CD1c-positive myeloid dendritic cell (primary cell): ENCODE data around the gene ATG10.
"Not testable (repeated sequence)": the region's sequence is repeated elsewhere in the genome, so short reads cannot be mapped to it uniquely, and the experiment has no call there.

ENCODE experiments used
- DNase-seq: peaks from one replicate; pipeline ENCODE4 v3.0.0-alpha.2; 2016; ENCODE audit errors: extremely low spot score

The ATG10 gene

GRCh38 chr5:81971712-81972491 is at the start of gene ATG10:
Gene ATG10, plus strand, starts transcription at chr5:81972023. Its CDS starts 15,548 bp downstream, at chr5:81987571.
- peak; percentile 96 for DNase-seq

DNA sequence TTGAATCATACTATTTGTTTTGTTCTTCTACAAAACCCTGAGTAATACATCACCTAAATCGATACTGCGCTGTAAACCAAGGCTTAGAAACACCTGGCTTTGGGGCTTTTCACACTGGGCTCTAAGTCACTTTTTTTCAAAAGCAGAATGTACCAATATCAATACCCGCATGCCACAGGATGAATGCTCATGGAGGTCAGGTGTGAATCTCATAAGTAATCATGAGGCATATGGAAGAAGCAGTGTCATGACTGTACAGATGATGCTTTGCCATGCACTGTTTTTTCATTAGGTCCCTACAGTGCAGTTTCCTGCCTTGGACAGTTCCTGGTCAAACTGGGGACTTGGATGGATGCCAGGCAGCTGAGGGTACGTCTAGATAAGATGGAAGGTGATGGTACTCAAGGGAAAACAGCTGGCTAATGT is 49.0 kb upstream of the ATG10 start:
- no peak for DNase-seq

DNA sequence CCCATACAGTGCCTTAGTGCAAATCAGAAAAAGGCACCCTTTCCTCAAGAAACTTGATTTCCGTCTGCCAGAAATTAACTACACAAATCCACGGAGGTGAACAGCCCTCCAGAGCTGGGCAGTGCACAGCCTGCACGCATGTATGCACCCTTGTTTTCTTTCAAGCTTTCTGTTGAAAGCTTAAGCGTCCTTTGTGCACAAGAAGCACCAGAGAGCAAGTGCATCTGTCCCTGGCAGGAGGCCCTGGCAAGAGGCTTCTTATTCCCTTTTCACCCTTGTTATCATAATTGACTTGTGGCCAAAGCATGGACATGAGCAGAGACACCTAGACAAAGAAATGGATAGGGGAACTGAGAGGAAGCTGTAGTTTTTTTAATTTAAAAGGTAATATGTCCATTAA is 47.4 kb upstream of the ATG10 start:
- DNase-seq, result no peak

- DNase-seq, result no peak
These were observed 46.8 kb upstream of the ATG10 start for GRCh38 chr5:81925009-81925408.

DNA sequence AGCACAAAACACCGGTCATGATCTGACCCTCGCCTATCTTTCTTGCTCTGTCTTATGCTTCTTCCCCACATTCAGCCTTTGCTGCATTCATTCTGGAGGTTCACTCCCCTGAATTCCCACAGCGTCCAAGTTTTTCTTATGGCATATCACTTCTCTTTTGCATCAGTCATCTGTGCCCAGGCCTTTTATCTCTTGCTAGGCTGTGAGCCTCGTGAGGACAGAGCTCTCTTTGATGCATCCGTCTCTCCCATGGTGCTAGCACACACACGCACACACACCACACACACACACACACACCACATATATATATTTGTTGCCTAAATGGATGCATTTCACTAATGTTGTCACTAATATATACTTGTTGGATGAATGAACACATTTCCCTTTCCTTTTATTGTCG is 45.8 kb upstream of the ATG10 start:
- no peak for DNase-seq

DNA sequence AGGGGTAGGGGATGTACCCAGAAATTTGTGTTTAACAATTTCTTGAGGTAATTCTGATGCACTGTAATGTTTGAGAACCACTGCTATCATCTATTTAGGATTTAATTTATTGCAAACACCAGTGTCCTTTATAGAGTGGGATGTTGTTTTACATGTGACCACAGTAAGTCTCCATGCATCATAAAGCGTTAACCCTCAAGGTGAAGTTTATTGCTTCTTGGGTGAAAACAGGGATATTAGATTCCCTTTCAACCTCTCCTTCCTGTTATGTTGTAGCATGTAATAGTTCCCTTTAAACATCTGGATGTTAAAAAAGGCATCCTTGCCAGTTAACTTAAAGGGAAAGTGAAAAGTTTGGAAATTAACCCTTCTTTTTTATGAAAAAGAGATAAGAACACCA is 35.8 kb upstream of the ATG10 start:
- no peak for DNase-seq

GRCh38 chr5:81936750-81937149 is 35.1 kb upstream of the ATG10 start:
- DNase-seq, result no peak

DNA sequence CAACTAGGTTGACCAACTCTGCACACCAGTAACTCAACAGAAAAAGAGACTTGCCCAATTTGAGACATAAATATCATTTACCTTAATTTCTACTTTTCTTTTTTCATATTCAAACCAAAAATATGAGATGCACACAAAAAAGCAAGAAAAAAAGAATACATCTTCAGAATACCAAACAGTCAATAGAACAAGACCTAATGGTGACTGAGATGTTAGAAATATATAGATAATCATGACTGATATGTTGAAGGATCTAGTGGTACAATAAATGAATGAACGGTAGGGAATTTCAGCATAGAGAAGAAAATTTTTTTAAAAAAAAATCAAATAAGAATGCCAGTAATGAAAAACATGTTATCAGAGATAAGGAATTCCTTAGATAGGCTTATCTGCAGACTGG is 29.1 kb upstream of the ATG10 start:
- DNase-seq, result no peak

DNA sequence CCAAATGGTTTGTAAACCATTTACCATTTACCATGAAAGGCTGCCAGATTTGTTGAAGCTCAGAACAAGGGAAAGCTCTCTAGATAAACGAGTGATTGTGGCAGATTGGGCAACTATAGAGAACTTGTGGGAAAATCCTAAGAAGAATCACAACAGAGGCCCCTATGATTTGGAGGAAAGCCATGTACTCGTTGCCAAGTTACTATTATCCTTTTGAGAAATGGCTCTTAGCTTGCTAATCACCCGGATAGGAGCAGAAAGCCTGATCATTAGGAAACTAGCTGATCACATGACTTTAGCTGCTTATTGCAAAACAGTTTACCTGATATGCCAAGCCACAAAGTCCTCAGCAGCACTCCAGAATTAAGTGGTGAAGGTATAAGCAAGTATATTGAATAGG is 23.5 kb upstream of the ATG10 start:
- no peak for DNase-seq

DNA sequence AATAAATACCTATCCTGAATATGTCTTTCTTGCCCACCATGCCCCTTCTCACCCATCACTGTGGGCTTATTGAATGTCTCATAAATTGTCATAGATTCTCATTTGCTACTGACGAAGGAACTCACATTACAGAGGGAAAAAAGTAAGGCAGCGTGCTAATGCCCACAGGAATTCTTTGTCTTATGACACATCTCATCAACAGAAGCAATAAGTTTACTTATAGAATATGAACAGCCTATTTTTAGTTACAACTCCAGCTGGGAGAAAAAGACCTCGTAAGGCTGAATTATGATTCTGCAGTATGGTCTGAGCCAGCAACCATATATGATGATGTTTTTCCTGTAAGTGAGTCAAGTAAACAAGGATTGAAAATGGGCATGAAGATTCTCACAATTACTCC is 22.4 kb upstream of the ATG10 start:
- DNase-seq, result no peak

DNA sequence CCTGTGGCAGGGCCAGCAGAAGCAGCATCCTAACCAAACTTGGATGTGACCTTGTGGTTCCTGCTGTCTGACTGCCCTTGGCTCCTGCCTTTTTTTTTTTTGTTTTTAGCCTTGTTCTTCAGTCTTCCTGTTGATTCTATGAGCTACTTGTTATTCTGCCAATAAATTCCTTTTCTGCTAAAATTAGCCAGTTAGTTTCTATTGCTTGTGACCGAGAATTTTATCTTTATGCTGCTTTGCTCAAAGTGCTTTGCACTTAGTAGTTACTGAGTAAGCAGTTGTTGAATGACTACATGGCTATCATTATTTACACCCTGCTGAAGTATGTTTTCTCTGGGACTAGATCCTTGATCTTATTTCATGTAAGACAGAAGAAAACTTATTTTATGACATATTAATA is 20.8 kb upstream of the ATG10 start:
- no peak for DNase-seq

DNA sequence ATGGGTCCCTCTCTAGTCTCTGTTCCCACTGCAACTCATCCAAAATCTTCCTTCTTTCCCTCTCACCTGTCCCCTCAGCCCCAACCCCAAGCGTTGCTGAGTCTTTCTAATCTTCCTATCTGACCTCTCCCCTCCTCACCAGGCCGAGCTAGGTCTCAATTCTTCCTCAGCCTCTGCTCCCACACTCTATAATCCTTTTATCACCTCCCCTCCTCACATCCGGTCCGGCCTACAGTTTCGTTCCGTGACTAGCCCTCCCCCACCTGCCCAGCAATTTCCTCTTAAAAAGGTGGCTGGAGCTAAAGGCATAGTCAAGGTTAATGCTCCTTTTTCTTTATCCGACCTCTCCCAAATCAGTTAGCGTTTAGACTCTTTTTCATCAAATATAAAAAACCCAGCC is 17.0 kb upstream of the ATG10 start:
- not testable (repeated sequence) for DNase-seq

DNA sequence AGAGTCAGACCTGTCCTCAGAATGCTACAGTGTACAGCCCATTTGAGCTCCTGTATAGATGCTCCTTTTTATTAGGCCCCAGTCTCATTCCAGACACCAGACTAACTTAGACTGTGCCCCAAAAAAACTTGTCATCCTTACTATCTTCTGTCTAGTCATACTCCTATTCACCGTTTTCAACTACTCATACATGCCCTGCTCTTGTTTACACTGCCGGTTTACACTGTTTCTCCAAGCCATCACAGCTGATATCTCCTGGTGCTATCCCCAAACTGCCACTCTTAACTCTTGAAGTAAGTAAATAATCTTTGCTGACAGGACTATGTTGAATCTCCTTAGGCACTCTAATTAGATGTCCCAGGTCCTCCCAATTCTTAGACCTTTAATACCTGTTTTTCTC is 13.7 kb upstream of the ATG10 start:
- DNase-seq, result not testable (repeated sequence)

DNA sequence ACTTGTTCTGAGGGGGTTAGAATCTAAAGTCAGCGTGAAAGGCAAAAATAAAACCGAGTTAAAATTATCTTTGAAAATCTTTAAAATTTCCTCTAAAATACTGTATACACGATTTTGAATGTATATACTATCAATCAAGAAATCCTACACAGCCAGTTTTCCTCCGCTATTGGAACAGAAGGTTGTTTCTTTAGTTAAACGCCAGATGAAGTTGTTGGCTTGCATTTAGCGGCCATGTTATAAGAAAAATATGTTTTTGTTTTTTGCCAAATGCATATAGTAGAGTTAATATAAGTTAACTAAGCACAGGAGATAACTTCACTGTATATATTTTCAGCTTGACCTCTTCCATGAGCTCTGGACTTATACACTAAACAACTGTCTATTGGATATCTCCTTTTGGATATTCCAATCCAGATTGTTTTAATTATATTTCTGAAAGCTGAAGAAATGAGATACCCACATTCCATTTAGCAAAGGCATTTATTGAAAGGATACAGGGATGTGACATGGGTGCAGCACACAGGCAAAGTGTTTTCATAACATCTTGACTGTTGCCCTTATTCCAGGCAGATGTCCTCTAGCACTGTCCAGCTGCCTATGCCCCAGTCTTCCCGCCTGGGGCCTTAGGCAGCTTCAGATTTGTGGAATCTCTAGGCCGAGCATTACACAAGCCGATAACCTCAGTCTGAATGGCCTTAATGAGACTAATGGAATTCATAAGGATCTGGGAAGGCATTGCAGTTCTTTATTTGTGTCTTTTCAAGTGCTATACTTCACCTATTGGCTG is 10.0 kb upstream of the ATG10 start:
- no peak for DNase-seq

GRCh38 chr5:81963544-81963943 is 8.3 kb upstream of the ATG10 start:
- no peak for DNase-seq

- DNase-seq, result no peak
These were observed 6.3 kb upstream of the ATG10 start for GRCh38 chr5:81965524-81965923.

DNA sequence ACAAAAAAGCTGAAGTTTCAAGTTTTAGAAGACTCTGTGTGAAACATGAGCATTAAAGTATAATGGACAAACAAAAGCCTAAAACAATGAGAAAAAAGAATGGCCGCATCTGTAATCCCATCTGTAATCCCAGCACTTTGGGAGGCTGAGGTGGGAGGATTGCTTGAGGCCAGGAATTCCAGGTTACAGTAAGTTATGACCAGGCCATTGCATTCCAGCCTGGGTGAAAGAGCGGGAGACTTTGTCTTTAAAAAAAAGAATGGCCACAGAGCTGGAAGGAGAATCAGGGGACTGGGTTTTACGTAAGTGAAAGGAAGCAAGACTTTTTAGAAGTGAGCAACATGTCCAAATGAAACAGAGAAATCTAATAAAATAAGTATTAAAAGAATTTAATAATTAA is 2.6 kb upstream of the ATG10 start:
- no peak for DNase-seq

DNA sequence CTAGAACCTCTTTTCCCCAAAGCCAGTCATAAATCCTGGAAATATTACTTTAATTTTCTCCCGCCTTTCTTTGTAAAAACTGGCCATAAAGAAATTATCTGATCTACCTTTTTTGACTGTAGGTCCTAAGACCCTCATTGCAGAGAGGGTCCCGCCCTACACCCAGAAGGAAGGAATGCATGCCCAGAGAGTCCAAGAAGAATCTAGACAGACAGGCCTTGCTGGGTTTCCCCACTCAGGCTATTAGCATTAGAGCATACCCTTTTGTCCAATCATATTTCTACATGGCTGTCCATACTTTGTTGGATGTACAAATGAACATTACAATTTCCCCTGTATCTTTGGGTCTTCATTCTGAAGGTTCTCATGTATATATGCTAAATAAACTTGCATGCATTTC is 1.9 kb upstream of the ATG10 start:
- DNase-seq, result no peak

GRCh38 chr5:81971111-81971711 is 612 bp upstream of the ATG10 start:
- DNase-seq, result peak; percentile 45

DNA sequence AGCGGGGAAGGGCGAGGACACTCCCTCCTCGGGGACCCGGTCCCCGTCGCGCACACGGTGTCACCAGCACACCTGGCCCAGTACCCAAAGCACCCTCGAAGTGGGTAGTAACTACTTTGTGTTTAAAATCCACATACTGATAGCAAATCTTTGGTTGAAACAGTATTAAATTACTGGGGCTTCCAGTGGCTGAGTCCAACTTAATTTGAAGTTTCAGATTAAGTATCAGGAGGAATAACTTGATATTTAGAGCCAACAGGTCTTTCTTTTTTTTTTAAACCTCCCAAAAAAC is 615 bp downstream of the ATG10 start:
- DNase-seq, result no peak

DNA sequence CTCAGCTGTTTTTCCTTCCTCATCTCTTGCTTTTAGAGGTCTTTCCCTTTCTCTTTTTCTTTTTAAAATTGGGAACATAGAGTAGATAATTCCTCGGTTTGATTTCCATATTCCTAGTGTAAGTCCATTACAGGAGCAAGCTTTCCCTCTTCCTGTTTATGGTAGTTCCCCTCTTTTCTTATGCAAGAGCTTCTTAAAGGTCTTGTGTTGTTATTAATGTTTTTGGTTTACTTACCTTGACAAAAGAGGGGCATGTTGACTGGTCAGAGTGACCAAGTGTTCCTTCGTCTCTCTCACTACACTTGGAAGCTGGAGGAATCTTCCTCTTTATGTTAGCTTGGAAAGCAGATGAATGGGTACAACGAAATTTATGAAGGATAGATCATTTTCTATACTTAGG is 8.3 kb downstream of the ATG10 start:
- peak; percentile 11 for DNase-seq

DNA sequence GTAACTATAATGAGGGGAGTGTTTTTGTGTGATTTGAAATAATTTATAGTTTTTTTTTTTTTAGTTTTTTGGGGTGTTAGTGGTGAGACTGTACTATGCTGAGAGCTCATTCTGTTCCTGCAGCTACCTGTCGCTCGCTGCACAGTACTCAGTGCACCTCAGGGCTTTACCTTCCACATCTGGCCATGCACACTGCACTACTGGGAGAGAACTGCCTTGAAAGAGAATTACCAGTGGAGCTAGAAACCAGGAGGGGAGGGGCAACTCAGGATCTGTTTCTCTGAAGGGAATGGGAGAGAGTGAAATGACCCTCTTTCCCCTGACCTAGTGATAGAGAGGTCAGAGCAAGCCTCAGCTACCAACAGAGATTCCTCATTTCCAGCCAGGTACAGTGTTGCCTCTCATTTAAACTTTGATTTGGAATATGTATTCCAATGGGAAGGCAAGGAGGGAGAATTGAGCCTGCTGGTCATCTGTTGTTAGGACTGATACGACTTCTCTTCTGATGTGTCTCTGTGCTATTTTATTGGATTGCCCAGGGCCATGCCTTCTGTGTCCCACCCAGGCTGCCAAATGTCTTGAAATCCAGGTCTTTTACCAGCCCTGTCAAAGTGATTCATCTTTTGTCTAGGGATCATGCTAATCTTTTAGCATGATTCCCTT is 8.9 kb downstream of the ATG10 start:
- DNase-seq, result no peak
